OCI-M2 (cell line): ENCODE results near the gene MCOLN1.

Experiments used
- DNase-seq: peaks from one replicate; lab custom pipeline; 2025; ENCODE audit not compliant: unreplicated experiment; lab: John Stamatoyannopoulos, UW

Gene MCOLN1

DNA sequence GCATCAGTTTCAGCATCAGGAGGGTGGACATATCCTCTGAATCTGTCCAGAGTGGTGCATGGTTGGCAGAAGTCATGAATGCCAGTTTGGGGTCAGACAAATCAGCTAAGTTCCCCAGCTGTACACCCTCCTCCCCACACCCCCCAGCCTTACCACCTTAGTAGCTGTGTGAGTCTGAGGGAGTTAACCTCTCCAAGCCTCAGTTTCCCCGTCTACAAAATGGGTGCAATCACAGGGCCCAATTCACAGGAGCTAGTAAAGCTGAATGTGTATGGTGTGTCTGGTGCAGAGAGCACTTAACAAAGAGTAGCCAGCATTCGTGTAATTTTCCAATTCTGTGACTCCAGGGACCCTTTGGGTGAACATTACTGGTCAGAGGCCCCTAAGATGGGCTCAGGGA, 19.9 kb upstream of the MCOLN1 start:
- DNase-seq: no peak

DNA sequence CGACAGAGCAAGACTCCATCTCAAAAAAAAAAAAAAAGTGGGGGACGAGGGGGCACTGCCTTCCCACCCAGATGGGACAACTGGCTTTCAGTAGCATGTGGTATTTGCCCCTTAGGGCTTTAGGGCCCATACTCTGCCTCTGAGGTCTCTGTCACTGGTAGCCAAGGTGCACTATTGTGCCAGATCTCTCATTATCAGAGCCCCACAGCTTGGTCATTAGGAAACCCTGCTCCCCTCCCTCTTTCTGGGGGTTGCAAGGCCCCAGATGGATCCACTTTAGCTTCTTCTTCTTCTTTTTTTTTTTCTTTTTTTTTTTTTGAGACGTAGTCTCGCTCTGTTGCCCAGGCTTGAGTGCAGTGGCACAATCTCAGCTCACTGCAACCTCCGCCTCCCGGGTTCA, 17.7 kb upstream of the MCOLN1 start:
- no peak for DNase-seq

DNA sequence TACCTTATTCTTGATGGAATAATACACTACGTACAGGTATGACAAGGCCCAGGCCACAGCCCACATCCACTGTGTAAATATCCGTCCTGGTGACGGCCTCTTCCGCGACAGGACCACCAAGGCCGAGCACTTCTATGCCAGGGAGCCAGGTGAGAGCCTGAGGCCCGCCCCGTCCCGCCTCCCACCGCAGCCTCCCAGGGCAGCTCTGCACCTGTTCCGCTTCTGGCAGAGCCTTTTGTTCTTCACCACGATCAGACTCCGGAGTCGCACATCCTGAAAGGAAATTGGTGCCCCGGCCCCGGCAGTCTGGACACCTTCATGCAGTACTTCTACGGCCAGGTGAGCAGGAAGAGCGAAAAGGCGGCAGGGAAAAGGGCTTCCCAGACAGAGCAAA, 17.1 kb upstream of the MCOLN1 start:
- DNase-seq: no peak

DNA sequence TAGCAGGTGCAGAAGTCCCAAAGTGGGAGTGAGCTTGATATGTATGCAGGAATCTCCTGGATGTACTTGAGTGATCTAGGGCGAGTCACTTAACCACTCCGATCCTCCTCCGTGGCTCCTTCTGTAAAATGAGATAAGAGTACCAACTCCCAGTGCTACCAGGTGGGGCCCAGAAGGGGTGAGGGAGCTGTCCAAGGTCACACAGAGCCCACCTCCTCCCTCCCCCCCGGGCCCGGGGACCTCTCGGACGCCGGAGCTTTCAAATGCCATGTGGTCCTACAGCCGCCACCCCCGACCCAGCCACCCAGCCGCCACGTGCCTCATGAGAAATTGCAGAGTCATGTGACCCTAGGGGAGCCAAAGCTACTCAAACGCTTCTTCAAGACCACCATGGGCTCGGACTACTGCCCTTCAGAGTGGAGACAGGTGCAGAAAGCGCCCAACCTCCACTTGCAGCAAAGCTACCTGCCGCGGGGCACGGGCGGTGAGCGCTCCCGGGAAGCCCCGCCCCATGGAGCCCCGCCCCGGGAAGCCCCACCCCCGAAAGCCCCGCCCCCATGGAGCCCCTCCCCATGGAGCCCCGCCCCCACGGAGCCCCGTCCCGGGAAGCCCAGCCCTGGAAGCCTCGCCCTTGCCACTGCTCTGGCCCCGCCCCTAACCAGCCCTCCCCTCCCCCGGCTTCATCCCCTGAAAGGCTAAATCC, 16.6 kb upstream of the MCOLN1 start:
- no peak for DNase-seq

DNA sequence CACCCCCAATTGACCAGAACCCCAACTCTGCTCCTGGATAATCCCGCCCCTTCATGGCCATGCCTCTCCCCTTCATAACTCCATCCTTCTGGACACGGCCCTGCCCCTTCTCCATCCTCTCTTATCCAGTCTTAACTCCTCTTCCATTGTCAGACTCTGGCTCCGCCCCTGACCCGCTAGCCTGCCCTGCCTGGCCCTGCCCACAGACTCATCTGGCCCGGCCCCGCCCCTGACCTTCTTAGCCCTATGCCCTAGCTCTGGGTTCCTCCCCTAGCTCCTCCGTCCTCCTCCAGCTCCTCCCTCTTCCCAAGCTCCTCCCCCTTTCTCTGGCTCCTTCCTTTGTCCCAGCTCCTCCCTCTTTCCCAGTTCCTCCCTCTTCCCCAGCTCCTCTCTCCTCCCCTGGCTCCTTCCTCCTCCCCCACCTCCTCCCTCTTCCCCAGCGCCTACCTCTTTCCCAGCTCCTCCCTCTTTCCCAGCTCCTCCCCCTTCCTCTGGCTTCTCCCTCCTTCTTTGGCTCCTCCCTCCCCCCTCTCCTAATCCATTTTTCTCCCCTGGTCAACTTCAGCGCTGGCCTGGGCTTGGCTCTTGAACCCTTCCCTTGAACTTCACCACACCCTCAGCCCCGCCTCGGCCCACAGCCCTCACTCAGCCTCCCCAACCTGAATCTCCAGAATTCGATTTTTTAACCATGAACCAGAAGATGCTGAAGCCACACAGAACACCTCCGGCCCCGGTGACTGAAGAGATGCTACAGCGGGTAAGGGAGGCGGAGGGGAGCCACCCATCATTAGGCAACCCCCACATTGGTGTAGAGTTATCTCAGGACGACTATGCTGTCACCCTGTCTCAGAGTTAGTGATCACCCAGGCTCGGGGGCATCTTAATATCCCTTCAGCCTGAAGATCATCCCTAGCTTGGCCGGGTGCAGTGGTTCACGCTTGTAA, 15.8 kb upstream of the MCOLN1 start:
- no peak for DNase-seq

DNA sequence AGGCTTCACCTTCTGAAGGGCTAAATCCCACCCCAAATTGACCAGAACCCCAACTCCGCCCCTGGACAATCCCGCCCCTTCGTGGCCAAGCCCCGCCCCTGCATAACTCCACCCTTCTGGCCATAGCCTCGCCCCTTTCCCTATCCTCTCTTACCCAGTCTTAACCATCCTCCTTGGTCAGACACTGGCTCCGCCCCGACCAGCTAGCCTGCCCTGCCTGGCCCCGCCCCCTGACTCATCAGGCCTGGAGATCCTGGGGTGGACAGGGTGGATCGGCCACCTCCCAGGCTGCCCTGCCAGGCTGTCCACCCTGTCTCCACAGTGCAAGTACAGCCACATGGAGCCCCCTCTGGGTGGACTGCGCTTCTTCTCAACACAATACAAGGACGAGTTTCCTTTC, 14.5 kb upstream of the MCOLN1 start:
- no peak for DNase-seq

DNA sequence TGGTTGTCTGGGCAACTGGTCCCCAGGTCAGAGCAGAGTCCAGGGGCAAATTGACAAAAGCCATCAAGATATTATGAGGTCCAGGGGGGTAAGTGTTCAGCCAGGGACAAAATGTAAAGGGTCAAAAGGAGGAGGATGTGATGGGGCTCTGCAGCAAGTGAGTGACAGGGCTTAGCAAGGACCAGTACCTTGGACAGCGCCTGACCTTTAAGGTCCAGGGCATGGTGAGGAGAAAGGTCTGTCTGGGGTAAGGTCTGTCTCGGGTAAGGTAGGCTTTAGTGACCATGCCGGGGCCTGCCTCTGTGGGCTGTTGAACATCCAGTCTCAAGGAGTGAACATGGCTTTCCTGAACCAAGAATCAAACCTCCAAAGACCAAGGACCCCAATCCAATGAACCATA, 12.8 kb upstream of the MCOLN1 start:
- no peak for DNase-seq

DNA sequence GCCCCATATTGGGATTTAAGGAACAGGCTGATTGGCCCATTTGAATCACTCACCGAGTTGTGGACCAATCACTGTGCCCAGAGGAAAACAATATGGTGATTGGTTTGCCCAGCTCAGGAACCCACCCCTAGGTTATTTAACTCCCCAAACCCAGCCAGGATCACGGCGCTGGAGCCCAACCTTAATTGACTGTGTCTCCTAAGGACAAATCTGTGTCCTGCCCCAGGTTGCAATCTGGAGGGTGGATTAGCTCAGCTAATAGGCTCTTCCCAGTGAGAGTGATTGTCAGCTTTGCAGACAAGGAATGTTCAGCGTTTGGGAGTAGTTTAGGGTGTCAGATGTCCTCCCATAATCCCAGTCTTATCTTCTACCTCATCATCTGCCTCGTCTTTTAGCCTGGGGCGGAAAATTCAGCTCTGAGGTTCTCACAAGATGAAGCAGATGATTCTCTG, 10.0 kb upstream of the MCOLN1 start:
- no peak for DNase-seq

DNA sequence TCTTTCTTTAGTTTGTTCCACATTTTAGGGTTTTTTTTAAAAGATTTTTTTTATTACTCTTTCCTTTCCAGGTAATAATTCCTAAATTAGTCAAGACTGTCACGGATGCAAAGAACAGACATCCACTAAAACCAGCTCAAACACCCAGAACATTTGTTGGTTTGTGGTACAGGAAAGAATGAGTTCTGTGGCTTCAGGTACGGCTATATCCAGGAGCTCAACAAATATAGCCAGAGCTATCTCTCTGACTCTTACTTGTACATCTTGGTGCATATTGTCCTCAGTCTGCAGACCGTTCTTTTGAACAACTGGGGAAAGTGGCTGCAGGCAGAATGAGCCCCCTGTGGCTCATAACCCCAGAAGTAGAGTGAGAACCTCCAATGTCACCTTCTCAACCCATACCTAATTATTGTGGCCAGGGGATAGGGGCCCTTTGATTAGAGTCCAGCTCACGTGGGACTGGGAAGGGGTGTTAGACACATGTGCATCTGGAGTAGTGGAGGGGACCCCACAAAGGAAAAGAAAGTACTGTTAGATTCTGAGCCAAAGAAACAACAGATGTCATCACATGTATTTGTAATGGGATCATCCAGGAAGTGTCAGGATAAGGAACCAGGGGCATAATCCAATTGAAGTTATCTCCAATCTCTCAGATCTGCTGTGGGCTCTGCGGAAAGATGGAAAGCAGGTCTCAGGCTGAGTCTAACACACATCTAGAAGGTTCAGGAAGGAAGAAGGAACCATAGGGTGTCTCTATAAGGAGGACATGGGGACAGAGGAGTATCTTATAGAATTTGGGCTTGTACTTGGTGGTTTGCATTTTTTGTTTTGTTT, 8.4 kb upstream of the MCOLN1 start:
- DNase-seq: no peak

DNA sequence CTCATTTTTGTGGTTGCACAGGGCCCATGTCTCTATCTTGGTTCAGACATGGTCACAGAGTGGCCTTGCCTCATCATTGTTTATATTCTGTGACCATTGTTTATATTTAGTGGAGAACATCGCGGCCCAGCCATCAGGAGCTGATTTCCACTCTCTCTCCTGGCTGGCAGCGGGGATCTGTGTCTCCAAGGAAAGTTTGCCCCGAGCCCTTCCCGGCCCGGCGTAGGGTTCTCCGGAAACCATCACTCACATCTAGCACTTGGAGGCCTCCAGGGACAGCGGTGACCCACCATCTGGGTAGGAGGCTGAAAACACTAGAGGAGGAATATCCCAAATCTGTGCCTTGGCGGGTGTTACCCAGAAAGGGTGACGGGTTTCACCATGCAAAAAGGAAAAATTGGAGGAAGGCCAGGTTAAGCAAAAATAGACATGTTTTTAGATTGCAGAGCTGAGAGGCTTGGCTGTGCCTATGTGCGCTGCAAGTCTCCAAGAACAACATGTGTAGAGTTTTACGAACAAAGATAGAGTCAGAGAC, 7.2 kb upstream of the MCOLN1 start:
- DNase-seq: no peak

DNA sequence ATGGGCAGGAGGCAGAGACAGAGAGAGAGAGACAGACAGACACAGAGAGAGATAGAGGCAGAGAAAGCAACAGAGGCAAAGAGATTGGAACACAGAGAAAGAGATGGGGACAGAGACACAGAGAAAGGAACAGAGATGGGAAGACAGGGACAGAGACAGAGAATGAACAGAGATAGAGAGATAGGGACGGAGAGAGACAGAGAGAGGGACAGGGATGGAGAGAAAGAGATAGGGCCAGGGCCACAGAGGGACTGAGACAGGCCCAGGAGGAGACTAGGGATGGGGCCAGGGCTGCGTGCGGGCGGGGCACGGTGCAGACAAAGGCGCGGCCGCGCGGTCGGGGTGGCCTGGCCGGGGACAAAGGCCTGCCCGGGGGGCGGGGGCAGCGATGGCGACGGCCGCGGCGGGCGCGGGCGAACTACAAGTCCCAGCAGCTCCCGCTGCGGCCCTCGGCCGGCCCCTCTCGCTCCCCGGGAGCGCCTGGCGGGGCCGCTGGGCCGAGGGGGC, 6.7 kb upstream of the MCOLN1 start, which contains the start of gene ZNF358:
Gene ZNF358, plus strand, starts transcription at position 459 of the 507 bp plus-strand sequence. CDS start 3,140 bp downstream, outside the sequence.
- no peak for DNase-seq

DNA sequence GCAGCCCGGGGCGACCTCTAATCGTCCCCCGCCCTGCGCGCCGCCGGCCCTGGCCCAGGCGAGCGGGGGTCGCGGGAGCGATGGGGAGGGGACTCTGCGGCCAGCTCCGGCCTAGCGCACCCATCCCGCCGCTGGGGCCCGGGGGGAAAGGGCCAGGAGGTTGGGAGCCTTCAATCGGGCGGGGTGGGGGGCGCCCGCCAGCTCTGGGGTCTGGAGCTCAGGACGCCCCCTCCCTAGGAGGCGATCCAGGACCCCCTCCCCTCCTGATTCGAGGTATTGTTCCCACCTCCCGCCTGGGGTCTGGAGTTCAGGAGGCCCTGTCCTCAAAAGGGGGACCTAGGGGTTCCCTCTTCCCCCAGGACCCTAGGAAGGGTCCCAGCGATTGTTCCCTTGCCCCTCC, 6.1 kb upstream of the MCOLN1 start:
- no peak for DNase-seq

DNA sequence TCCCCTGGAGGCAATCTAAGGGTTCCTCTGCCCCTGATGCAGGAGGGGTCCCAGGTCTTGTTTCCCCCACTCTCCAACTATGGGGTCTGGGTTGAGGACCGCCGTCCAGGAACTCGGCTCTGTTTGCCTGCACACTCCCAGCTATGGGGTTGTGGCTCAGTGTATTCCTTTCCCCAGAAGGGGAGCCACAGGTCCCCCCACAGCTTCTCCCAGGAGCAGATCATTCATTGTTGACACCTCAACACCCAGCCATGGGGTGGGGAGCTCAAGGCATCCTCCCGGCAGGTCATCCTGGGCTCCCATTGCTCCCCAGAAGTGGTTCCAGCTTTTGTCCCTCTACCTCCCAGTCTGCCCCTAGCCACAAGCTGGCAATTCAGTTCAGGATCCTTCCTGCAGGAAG, 5.5 kb upstream of the MCOLN1 start:
- DNase-seq: no peak

DNA sequence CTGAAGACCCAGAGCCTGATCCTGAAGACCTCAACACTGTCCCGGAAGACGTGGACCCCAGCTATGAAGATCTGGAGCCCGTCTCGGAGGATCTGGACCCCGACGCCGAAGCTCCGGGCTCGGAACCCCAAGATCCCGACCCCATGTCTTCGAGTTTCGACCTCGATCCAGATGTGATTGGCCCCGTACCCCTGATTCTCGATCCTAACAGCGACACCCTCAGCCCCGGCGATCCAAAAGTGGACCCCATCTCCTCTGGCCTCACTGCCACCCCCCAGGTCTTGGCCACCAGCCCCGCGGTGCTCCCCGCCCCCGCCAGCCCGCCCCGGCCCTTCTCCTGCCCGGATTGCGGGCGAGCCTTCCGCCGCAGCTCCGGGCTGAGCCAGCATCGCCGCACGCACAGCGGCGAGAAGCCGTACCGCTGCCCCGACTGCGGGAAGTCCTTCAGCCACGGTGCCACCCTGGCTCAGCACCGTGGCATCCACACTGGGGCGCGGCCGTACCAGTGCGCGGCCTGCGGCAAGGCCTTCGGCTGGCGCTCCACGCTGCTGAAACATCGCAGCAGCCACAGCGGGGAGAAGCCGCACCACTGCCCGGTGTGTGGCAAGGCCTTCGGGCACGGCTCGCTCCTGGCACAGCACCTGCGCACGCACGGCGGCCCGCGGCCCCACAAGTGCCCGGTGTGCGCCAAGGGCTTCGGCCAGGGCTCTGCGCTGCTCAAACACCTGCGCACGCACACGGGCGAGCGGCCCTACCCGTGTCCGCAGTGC, 2.9 kb upstream of the MCOLN1 start:
- DNase-seq: no peak

DNA sequence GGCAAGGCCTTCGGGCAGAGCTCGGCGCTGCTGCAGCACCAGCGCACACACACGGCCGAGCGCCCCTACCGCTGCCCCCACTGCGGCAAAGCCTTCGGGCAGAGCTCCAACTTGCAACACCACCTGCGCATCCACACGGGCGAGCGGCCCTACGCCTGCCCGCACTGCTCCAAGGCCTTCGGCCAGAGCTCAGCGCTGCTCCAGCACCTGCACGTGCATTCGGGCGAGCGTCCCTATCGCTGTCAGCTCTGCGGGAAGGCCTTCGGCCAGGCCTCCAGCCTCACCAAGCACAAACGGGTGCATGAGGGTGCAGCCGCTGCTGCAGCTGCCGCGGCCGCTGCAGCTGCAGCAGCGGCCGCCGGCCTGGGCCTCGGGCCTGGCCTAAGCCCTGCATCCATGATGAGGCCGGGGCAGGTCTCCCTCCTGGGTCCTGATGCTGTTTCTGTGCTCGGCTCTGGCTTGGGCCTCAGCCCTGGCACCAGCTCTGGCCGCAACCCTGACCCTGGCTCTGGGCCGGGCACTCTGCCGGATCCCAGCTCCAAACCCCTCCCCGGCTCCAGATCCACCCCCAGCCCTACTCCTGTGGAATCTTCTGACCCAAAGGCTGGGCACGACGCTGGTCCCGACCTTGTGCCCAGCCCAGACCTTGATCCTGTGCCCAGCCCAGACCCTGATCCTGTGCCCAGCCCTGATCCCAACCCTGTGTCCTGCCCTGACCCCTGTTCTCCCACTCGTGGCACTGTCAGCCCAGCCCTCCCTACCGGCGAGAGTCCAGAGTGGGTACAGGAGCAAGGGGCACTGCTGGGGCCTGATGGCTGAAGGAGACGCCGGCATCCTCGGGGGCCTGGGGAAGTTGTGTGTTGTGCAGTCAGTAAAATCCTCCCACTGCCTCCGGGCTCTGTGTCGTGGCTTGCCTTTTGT, 2.0 kb upstream of the MCOLN1 start:
- no peak for DNase-seq

DNA sequence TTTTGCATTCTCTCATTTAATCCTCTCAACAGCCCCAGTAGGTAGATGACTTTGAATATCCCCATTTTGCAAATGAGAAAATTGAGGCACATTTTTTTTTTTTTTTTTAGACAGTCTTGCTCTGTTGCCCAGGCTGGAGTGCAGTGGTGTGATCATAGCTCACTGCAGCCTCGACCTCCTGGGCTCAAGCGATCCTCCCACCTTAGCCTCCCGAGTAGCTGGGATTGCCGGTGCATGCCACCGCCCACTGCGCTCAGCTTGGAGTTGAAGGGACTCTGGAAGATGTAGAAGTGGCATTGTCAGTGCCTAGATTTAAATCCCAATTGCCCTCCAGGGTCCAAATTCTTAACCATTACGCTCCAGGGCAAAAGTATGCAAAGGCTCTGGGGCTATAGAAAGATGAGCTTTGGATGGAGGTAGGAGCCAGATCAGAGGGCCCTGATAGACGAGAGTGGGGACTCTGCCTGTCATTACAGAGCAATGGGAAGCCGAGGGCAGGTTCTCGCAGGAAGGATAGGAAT, 813 bp upstream of the MCOLN1 start:
- no peak for DNase-seq

DNA sequence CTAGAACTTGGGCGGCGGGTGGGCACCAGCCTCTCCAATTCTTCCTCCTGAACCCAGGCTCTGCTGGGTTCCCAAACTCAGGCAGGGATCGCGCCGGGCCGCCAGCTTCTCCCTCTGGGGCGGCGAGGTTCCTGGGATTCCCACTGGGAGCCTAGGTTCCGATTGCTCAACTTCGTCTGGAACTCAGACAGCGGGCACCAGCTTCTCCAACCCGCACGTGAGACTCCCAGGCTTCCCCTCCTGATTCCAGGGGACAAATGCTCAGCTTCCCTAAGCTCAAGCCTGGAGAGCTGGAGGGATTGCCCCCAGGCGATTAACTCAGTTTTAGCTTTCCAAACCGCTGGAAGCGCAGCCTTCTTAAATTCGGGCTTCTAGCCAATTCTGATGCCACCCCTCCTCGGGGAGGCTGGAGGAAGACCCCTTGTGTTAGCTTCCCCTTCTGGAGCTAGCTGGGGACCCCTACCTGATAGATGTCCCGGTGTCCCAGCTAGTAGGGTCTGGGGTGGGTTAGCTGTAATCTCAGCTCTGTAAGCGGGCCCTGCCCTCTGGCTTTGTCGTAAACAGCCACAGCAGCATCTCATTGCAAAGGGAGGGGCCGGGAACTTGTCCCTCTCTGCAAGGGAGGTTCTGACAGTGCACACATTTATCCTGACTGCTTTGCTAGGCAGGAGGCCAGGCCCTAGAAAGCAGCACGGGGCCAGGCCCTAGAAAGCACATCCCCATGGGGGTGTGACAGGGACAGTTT, 671 bp downstream of the MCOLN1 start:
- no peak for DNase-seq

DNA sequence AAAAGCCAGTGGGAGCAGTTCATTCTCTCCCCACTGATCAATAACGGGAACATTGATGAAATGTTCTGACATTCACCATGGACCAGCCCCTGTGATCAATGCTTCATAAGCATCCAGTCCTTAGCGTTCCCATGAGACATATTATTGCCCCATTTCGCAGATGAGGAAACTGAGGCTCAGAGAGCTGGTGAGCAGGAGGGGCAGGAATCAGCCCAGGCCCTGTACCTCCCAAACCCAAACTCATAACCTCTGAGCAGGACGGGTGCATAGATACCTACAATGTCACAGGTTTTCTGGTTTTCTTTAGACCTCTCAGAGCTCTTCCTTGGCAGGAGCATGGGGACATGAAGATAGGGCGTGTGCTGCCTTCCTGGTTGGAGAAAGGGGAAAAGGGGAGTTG, 2.1 kb downstream of the MCOLN1 start:
- no peak for DNase-seq
